Peyer's patch (tissue), 4 donors: ENCODE data around the gene VPS39. TPM values are rescaled to one million over a fixed set of nuclear protein-coding genes. Genes with fewer than 3 reads are reported as not detected.
A peak's percentile ranks its signal among the peaks of the same experiment; 100 is the strongest.

Source experiments
- DNase-seq, 3 donors: peaks; one replicate each; pipeline ENCODE4 v3.0.0-alpha.2; 2017 to 2019
- H3K27ac ChIP-seq, 4 donors: fragments of 200-600 bp; sonication (generic); one replicate each; pipeline ENCODE4 v1.5.1; 2016 to 2019
- H3K27me3 ChIP-seq, 2 donors: fragments of 200-600 bp; sonication (generic); one replicate each; pipeline ENCODE4 v1.5.1; 2019
- H3K36me3 ChIP-seq, 3 donors: fragments of 200-600 bp; sonication (generic); one replicate each; pipeline ENCODE4 v1.5.1; 2016 to 2019
- H3K4me1 ChIP-seq, 4 donors: fragments of 200-600 bp; sonication (generic); one replicate each; pipeline ENCODE4 v1.5.1; 2016 to 2019
- H3K4me3 ChIP-seq, 4 donors: fragments of 200-600 bp; sonication (generic); 1 replicate in 3 of 4; 2 replicates in 1 of 4; pipeline ENCODE4 v1.5.1; 2016 to 2019; ENCODE audit warnings: mild to moderate bottlenecking in 1 of 4
- H3K9me3 ChIP-seq, 4 donors: fragments of 200-600 bp; sonication (generic); one replicate each; pipeline ENCODE4 v1.5.1; 2016 to 2019; ENCODE audit warnings: mild to moderate bottlenecking in 1 of 4
- POLR2A ChIP-seq, 2 donors: fragments of 450-650 bp; IDR thresholded peaks; one replicate each; pipeline ENCODE4 v1.5.1; 2017; ENCODE audit warnings: antibody characterized with exemption in 2 of 2, mild to moderate bottlenecking in 2 of 2, moderate library complexity in 2 of 2
- small RNA-seq, 2 donors: library from RNA; depleted of rRNA; stranded (forward); fragments of <200 nt; gene quantifications; one replicate each; pipeline ENCODE3, GENCODE V24; 2016
- total RNA-seq, 4 donors: library from RNA; depleted of rRNA; stranded (reverse); fragments of >200 nt; gene quantifications; one replicate each; pipeline ENCODE4 v1.1.0, GENCODE V29; 2016
- TF ChIP-seq, protein P1 (sequence below), 6 experiments: fragments of 450-650 bp in 4 of 6; fragments of 200-600 bp in 2 of 6; sonication (generic) in 1 of 6; IDR thresholded peaks; one replicate each; pipeline ENCODE4 v1.5.1; 2017 to 2019; ENCODE audit warnings: antibody characterized with exemption in 6 of 6, mild to moderate bottlenecking in 3 of 6, moderate library complexity in 1 of 6

Gene VPS39
- total RNA-seq, 4 donors from 2014 or later, result 141 to 314 (median 192) TPM

DNA sequence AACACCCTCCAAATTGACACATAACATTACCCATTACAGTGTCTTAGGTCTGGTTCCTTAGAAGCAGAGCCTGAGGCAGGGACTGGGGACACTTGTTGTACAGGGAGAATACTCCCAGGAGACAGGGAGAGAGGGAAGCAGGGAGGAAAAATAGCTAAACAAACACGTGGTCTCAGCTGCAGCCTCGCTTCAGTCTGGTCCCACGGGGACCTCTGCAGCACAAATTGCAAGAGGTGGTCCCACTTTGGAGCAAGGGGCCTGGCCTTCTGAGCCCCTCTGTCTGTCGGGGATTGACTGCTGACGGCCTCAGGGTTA is 88.7 kb downstream of the VPS39 start:
- peak overlapping the region in 2 of 4 donors; percentile 18 to 36 for H3K27ac ChIP-seq
- no peak for TF ChIP-seq POLR2A (IDR thresholded peaks at IDR 0.05)
- TF ChIP-seq, protein P1, sequence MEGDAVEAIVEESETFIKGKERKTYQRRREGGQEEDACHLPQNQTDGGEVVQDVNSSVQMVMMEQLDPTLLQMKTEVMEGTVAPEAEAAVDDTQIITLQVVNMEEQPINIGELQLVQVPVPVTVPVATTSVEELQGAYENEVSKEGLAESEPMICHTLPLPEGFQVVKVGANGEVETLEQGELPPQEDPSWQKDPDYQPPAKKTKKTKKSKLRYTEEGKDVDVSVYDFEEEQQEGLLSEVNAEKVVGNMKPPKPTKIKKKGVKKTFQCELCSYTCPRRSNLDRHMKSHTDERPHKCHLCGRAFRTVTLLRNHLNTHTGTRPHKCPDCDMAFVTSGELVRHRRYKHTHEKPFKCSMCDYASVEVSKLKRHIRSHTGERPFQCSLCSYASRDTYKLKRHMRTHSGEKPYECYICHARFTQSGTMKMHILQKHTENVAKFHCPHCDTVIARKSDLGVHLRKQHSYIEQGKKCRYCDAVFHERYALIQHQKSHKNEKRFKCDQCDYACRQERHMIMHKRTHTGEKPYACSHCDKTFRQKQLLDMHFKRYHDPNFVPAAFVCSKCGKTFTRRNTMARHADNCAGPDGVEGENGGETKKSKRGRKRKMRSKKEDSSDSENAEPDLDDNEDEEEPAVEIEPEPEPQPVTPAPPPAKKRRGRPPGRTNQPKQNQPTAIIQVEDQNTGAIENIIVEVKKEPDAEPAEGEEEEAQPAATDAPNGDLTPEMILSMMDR (IDR thresholded peaks at IDR 0.05), result no peak
- no peaks in the 10 kb centered on the region for H3K4me1 ChIP-seq
- H3K27me3 ChIP-seq, result no peaks in the 10 kb centered on the region
- DNase-seq, result peak in 1 of 3 donors; percentile 7
- no peaks in the 10 kb centered on the region for H3K36me3 ChIP-seq
- H3K4me3 ChIP-seq, result peak overlapping the region in 1 of 4 donors; percentile 18
- no peaks in the 10 kb centered on the region for H3K9me3 ChIP-seq

DNA sequence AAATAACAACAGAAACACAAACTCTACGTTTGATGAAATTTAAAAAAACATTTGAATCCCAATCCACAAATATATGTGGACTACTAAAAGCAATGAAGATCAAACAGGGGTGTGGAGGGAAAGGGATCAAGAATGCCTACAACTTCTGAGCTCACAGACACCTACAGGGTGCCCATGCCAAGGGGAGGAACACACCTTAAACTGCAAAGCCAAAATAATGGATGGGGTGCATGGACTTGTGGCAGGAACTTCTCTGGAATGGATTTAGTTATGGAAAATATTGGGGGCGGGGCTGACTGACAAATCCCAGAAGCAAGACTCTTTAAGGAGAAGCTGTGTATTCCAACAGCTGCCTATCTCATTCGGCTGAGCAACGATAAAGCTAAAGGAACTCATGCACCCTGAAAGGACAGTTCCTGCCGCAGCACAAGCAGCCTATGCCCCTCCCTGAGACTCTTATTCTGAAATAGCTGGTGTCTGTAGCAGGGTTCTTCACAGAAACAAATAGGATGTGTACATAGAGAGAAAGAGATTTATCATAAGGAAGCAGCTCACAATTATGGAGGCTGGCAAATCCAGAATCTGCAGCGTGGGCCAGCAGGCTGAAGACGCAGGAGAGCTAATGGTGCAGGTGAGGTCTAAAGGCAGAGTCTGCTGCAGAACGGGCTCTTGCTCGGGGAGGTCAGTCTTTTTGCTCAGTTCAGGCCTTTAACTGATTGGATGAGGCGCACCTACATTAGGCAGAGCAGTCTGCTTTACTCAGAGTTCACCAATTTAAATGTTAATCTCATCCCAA is 89.3 kb downstream of the VPS39 start:
- Histone ChIP-seq H3K4me3 (peak overlapping the region in 1 of 4 donors; percentile 18), H3K27me3 (no peaks in the 10 kb centered on the region), H3K36me3 (no peaks in the 10 kb centered on the region), H3K4me1 (no peaks in the 10 kb centered on the region), H3K9me3 (no peaks in the 10 kb centered on the region), H3K27ac (peak overlapping the region in 2 of 4 donors; percentile 18 to 36)
- DNase-seq, result peak in 1 of 3 donors; percentile 10
- TF ChIP-seq POLR2A (IDR thresholded peaks at IDR 0.05), result no peak
- TF ChIP-seq, protein P1 (IDR thresholded peaks at IDR 0.05), result no peak

GRCh38 chr15:42111924-42112323 is 96.2 kb downstream of the VPS39 start:
- Histone ChIP-seq H3K9me3 (no peaks in the 10 kb centered on the region), H3K27me3 (no peaks in the 10 kb centered on the region), H3K27ac (no peak overlapping the region), H3K4me1 (no peaks in the 10 kb centered on the region), H3K4me3 (no peak overlapping the region), H3K36me3 (no peaks in the 10 kb centered on the region)
- no peak for DNase-seq
- no peak for TF ChIP-seq POLR2A (IDR thresholded peaks at IDR 0.05)
- TF ChIP-seq, protein P1 (IDR thresholded peaks at IDR 0.05), result no peak

DNA sequence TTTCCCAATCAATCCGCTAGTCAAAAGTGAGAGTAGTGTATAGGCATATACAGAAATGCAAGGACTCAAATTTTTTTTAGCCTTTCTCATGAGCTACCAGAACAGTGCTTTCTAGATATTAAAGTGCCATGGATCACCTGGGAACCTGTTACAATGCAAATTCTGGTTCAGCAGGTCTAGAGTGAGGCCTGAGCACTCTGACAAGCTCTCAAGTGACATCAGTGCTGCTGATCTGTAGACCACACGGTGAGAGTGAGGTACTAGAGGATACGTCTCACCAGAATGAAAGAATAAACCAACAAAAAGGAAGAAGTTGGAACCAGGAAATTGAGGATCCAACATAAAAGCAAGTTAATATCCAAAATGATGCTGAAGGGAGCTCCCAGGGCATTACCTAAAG is 97.7 kb downstream of the VPS39 start:
- Histone ChIP-seq H3K4me3 (no peak overlapping the region), H3K36me3 (no peaks in the 10 kb centered on the region), H3K27ac (no peak overlapping the region), H3K9me3 (no peaks in the 10 kb centered on the region), H3K27me3 (no peaks in the 10 kb centered on the region), H3K4me1 (peaks cover 0 to 4% (median 0%) of the 10 kb centered on the region in 4 donors)
- no peak for TF ChIP-seq POLR2A (IDR thresholded peaks at IDR 0.05)
- TF ChIP-seq, protein P1 (IDR thresholded peaks at IDR 0.05), result no peak
- no peak for DNase-seq

GRCh38 chr15:42108806-42109205 is 99.3 kb downstream of the VPS39 start:
- H3K27me3 ChIP-seq, result no peaks in the 10 kb centered on the region
- no peak for DNase-seq
- H3K9me3 ChIP-seq, result no peaks in the 10 kb centered on the region
- no peak overlapping the region for H3K27ac ChIP-seq
- H3K36me3 ChIP-seq, result no peaks in the 10 kb centered on the region
- H3K4me1 ChIP-seq, result peaks cover 0 to 4% (median 0%) of the 10 kb centered on the region in 4 donors
- no peak for TF ChIP-seq POLR2A (IDR thresholded peaks at IDR 0.05)
- TF ChIP-seq, protein P1 (IDR thresholded peaks at IDR 0.05), result no peak
- H3K4me3 ChIP-seq, result no peak overlapping the region

Small RNA genes lying within 50 kb of the gene (small RNA-seq; reads per million reads assigned to genes)
- gene MIR627, result 0.06 to 0.23 reads per million in 2 donors

Other genes starting within 250 kb of the VPS39 start
- 10 to 100 TPM; 23.1 to 53.9 (median 34.9) TPM for gene EHD4, start 235.7 kb downstream of the VPS39 start, total RNA-seq
- gene PLA2G4E, start 187.3 kb downstream of the VPS39 start, total RNA-seq, result 1 to 10 TPM in 1 of 4 donors, not detected in 3; 1.5 TPM
- not detected for gene PLA2G4D, start 113.7 kb downstream of the VPS39 start, total RNA-seq
- 10 to 100 TPM in 3 of 4 donors, 1 to 10 TPM in 1; 7.4 to 45.2 (median 36.6) TPM for gene PLA2G4F, start 51.7 kb downstream of the VPS39 start, total RNA-seq
- 10 to 100 TPM; 20.8 to 63.5 (median 35.3) TPM for gene GANC, start 64.9 kb upstream of the VPS39 start, total RNA-seq
- gene TMEM87A, start 65.1 kb upstream of the VPS39 start, total RNA-seq, result 10 to 100 TPM; 47.5 to 61.9 (median 53.6) TPM
- 10 to 100 TPM in 3 of 4 donors, 1 to 10 TPM in 1; 9.1 to 76.7 (median 17.7) TPM for gene CAPN3, start 151.2 kb upstream of the VPS39 start, total RNA-seq